K562 (cell line): ENCODE data around the gene VIPR2.

Experiments used
- CREBBP ChIP-seq: IDR thresholded peaks from one replicate; pipeline ENCODE4 v1.6.1; 2012; ENCODE audit warnings: low read depth, mild to moderate bottlenecking, control low read depth, inconsistent platforms, low read length
- JUN ChIP-seq, 2 experiments: sonication (generic) in 1 of 2; formaldehyde crosslinking in 1 of 2; IDR thresholded peaks; 2 replicates each; pipeline versions ENCODE4 v1.6.1 to v1.8.0; 2012 to 2022; ENCODE audit warnings: borderline replicate concordance in 2 of 2, mild to moderate bottlenecking in 2 of 2, improper control_type of control experiment in 1 of 2, low read depth in 1 of 2, low read length in 1 of 2, missing genetic modification reagents in 1 of 2
- PBX2 ChIP-seq, 2 experiments: IDR thresholded peaks in 1 of 2; conservative IDR thresholded peaks in 1 of 2; 2 replicates each; pipeline ENCODE4 v1.6.1; 2016; ENCODE audit warnings: low read depth in 2 of 2, mild to moderate bottlenecking in 1 of 2, missing compliant biosample characterization in 1 of 2, missing genetic modification characterization in 1 of 2, moderate library complexity in 1 of 2

- no peak for TF ChIP-seq JUN (IDR thresholded peaks at IDR 0.05; ENCODE audit: borderline replicate concordance, low read depth, low read length)
- no peak for TF ChIP-seq JUN (CRISPR knock-in tag; IDR thresholded peaks at IDR 0.05; ENCODE audit: borderline replicate concordance)
- no peak for TF ChIP-seq CREBBP
- TF ChIP-seq PBX2 (CRISPR knock-in tag; IDR thresholded peaks at IDR 0.05; ENCODE audit: low read depth): no peak
- TF ChIP-seq PBX2 (tag; conservative IDR thresholded peaks at IDR 0.05; ENCODE audit: low read depth): no peak
Measured at GRCh38 chr7:159007996-159008389, 136.7 kb downstream of the VIPR2 start.
